Cortex of kidney (tissue), 1 donor: ENCODE measurements around the gene C2orf42.
A peak's percentile ranks its signal among the peaks of the same experiment; 100 is the strongest.
"Not testable (repeated sequence)": the region's sequence is repeated elsewhere in the genome, so short reads cannot be mapped to it uniquely, and the experiment has no call there.

Experiments
- DNase-seq: peaks from one replicate; lab custom pipeline; 2025; lab: John Stamatoyannopoulos, UW

C2orf42 gene

GRCh38 chr2:70173520-70173919, 17.3 kb downstream of the C2orf42 start:
- no peak for DNase-seq

- DNase-seq: not testable (repeated sequence)
These were observed 21.1 kb downstream of the C2orf42 start for GRCh38 chr2:70169654-70170245.

DNA sequence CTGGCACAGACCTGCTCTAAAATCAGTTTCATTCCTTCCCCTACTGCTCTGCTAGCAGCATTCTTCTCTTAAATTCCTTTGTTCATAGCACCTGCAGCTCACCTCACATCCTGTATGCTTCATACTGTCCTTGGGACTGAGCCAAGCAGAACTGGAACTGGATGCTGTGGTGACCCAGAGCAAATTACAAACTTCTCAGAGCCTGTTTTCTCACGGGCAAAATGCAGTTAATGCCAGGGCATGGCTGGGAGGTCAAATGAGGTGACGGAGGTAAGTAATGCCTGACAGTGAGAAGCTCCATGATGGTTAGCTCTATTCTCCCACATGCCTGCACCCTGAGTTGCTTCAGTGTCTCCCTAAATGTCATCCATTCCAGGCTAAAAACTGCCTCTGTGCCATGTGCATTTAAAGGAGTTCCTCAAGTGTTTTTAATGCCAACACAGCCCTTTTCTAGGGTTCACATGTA, 29.7 kb downstream of the C2orf42 start:
- no peak for DNase-seq

- DNase-seq: no peak
These were observed 30.3 kb downstream of the C2orf42 start for GRCh38 chr2:70160545-70160944.

GRCh38 chr2:70149130-70149686, 41.6 kb downstream of the C2orf42 start:
- DNase-seq: not testable (repeated sequence)

DNA sequence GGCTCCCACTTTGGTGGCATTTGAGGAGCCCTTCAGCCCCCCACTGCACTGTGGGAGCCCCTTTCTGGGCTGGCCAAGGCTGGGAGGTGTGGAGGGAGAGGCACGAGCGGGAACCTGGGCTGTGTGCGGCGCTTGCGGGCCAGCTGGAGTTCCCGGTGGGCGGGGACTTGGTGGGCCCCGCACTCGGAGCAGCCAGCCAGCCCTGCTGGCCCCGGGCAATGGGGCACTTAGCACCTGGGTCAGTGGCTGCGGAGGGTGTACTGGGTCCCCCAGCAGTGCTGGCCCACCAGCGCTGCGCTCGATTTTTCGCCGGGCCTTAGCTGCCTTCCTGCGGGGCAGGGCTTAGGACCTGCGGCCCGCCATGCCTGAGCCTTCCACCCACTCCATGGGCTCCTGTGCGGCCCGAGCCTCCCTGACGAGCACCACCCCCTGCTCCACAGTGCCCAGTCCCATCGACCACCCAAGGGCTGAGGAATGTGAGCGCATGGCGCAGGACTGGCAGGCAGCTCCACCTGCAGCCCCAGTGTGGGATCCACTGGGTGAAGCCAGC, 42.5 kb downstream of the C2orf42 start:
- not testable (repeated sequence) for DNase-seq

DNA sequence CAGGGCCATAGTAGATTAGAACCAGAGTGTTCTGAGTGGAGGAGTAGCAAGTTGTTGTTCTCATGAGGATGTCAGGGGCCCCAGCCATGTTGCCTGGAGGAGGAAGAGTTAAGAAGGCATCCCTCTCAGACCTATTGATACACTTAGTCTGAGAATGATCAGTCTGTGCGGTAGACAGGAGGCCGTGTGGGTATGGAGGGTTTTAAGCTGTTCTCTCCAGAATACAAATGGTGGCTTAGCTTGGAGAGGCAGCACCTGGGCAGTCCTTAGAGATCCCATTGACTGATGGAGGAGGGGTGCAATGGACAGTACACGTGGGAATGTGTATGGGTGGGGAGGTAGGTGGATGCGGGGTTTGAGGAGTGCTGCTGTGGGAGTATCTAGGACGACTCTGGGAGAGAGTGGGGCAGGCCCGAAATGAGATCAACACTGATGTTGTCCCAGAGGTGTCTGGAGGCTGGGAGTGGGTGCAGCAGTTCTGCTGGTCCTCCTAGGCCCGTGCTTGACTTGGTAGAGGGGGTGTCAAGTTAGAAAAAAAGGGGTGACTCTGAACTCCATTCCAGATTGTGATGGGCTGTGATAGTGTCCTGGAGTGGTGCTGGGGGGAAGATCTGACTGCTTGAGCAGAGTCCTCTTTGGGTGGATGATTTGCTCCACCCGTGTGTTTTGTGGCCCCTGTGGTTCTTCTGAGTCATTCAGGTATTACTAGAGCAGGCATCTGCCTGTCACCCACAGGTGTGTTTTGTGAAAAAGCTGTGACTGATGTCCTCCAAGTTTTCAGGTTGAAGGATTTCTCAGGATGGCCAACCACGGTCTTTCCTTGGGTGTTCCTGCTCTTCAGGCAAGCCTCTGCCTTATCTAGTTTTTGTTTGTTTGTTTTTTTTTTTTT, 44.7 kb downstream of the C2orf42 start:
- no peak for DNase-seq

DNA sequence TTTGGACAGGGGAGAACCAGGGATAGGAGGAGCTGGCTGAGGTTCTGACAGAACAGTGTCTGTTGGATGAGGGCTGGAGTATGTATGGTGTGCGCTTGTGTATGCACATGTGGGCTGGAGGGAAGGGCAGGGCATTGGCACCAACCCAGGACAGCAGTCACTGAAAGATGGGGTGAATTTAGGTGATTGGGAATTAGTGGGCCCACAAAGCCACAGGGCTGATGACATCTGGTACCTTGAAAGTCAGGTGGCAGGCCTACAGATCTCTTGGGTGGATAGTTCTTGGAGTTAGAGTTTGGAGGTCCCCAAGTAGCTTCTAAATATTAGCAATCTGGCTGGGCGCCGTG, 45.7 kb downstream of the C2orf42 start:
- DNase-seq: no peak

GRCh38 chr2:70144443-70145143, 46.2 kb downstream of the C2orf42 start:
- no peak for DNase-seq

DNA sequence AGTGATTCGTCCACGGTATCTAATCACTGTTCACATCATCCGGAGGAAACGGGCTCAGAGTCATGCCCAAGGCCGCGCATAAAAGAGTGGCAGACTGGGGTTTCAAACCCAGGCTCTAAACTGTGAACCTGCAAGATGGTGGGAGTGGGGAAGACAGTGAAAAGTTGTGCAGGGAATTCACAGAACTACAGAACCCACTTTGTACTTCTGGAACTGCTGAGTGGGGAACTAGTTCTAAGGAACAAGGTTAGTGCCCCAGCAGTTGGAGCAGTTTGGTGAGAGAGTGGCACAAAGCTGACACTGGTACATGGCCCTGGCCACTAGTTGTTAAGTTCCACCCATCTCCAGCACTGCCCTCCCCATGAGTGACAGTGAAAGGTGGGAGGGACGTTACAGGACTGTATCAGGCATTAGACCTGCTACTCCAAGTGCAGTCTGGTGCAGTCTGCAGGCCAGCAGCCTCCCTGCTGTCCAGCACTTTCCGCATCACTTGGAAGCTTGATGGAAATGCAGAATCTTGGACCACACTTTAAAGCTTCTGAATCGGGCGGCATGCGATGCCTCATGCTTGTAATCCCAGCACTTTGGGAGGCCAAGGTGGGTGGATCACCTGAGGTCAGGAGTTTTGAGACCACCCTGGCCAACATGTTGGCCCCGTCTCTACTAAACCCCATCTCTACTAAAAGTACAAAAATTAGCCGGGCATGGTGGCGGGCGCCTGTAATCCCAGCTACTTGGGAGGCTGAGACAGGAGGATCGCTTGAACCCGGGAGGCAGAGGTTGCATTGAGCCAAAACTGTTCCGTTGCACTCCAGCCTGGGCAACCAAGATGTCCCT, 47.3 kb downstream of the C2orf42 start:
- no peak for DNase-seq

- peak; percentile 94 for DNase-seq
These were observed 48.1 kb downstream of the C2orf42 start for GRCh38 chr2:70142590-70143313.

GRCh38 chr2:70141902-70142589, 48.8 kb downstream of the C2orf42 start:
- DNase-seq: peak; percentile 76

GRCh38 chr2:70141212-70141901, 49.5 kb downstream of the C2orf42 start:
- no peak for DNase-seq

DNA sequence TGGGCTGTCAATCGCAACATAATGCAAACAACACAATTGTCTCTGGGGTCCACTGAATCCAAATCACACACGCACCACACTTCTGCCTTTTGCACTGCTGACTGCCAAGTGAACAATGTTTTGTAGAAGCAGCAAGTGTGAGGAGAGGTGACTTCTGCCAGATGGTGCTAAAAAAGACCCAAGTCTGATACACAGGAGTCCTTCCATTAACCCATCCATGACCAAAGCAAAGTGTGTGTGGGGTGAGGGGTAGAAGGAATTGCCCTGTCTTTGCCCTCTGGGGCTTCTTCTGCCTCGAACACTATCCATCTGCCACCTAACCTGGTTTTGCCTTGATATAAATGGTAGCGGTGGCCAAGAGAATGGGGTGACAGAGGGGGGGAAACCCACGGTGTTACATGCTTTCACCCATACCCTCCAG, 50.0 kb downstream of the C2orf42 start:
- DNase-seq: no peak

DNA sequence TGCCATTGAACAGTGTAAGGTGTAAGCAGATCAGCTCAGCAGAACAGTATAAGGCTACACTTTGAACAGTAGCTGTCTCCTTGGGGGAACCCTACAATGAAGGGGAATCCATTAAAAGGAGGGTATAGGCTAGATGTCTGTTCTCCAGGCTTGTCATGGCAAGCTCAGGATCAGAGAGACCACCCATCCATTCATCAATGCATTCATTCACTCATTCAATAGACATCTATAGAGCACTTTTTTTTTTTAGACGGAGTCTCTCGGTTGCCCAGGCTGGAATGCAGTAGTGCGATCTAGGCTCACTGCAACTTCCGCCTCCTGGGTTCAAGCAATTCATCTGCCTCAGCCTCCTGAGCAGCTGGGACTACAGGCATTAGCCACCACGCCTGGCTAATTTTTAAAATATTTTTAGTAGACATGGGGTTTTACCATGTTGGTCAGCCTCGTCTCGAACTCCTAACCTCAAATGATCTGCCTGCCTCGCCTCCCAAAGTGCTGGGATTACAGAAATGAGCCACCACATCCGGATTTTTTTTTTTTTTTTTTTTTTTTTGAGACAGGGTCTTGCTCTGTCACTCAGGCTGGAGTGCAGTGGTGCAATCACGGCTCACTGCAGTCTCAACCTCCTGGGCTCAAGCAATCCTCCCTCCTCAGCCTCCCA, 56.4 kb downstream of the C2orf42 start:
- not testable (repeated sequence) for DNase-seq

- no peak for DNase-seq
These were observed 57.1 kb downstream of the C2orf42 start for GRCh38 chr2:70133491-70134322.

GRCh38 chr2:70133127-70133452, 57.7 kb downstream of the C2orf42 start:
- DNase-seq: no peak
